GM13976 (cell line): ENCODE measurements around the gene CRACDL.
"Not testable (repeated sequence)": the region's sequence is repeated elsewhere in the genome, so short reads cannot be mapped to it uniquely, and the experiment has no call there.

Source experiments
- DNase-seq: peaks from one replicate; pipeline ENCODE4 v3.0.0; 2012; ENCODE audit warnings: low spot score
- CTCF ChIP-seq: IDR thresholded peaks from 2 replicates; pipeline ENCODE4 v1.5.1; 2012; ENCODE audit warnings: borderline replicate concordance, mild to moderate bottlenecking; ENCODE audit not compliant: insufficient read depth; ENCODE audit errors: extremely low read depth, missing control alignments, control extremely low read depth
- in situ Hi-C: fragments of 300-500 bp; cut with MboI; formaldehyde crosslinking; loops from one replicate; pipeline ENCODE4 v1.12.0; 2022; ENCODE audit warnings: low sequenced_read_pairs, mixed read lengths, inconsistent platforms; ENCODE audit not compliant: unreplicated experiment

Gene CRACDL

GRCh38 chr2:98761267-98761781, 174.7 kb downstream of the CRACDL start:
- no peak for DNase-seq
- in situ Hi-C loops, result no loop called here
- TF ChIP-seq CTCF, result no peak

GRCh38 chr2:98759827-98760625, 176.0 kb downstream of the CRACDL start:
- in situ Hi-C loops, result no loop called here

GRCh38 chr2:98759338-98759737, 176.7 kb downstream of the CRACDL start:
- DNase-seq, result no peak
- TF ChIP-seq CTCF, result no peak
- in situ Hi-C loops, result no loop called here

More at GRCh38 chr2:98759827-98760625, 176.0 kb downstream of the CRACDL start:
- DNase-seq, result no peak
- TF ChIP-seq CTCF, result no peak

GRCh38 chr2:98757904-98758421, 178.1 kb downstream of the CRACDL start:
- DNase-seq, result peak; percentile 69
- in situ Hi-C loops, result no loop called here
- TF ChIP-seq CTCF, result no peak

GRCh38 chr2:98753801-98754200, 182.2 kb downstream of the CRACDL start:
- in situ Hi-C loops, result no loop called here
- TF ChIP-seq CTCF, result no peak
- no peak for DNase-seq

- in situ Hi-C loops, DNase-seq: not testable (repeated sequence)
These were observed 183.3 kb downstream of the CRACDL start for GRCh38 chr2:98752711-98753110.

GRCh38 chr2:98751748-98752147, 184.3 kb downstream of the CRACDL start:
- TF ChIP-seq CTCF, result no peak
- no peak for DNase-seq
- in situ Hi-C loops, result no loop called here
